MV-4-11 (cell line): ENCODE data around the gene TMEM217.

Experiments
- DNase-seq: peaks from one replicate; lab custom pipeline; 2025; lab: John Stamatoyannopoulos, UW

The TMEM217 gene

GRCh38 chr6:37169496-37170272 is 88.3 kb downstream of the TMEM217 start, which contains the start of gene PIM1:
Gene PIM1 (plus strand): TSS chr6:37170152. CDS start chr6:37170576, 424 bp downstream.
- peak; percentile 91 for DNase-seq

GRCh38 chr6:37168811-37169495 is 89.0 kb downstream of the TMEM217 start:
- DNase-seq = peak; percentile 36

GRCh38 chr6:37168163-37168758 is 89.7 kb downstream of the TMEM217 start:
- DNase-seq = no peak

GRCh38 chr6:37162740-37163139 is 95.2 kb downstream of the TMEM217 start:
- no peak for DNase-seq
